ENCODE measurements around the gene AMER1.
"Not testable (repeated sequence)": the region's sequence is repeated elsewhere in the genome, so short reads cannot be mapped to it uniquely, and the experiment has no call there.

Gene AMER1

GRCh38 chrX:64205441-64205734 lies at the start of gene AMER1:
TSS of gene AMER1 (minus strand) at chrX:64205708. CDS start at chrX:64193286, 12,422 bp downstream.
- DNase-seq (ENCODE audit: low read depth, low spot score), result no peak

- DNase-seq (ENCODE audit: low read depth, low spot score), result no peak
These were observed 24.8 kb upstream of the AMER1 start, which contains the start of gene ASB12 for GRCh38 chrX:64230123-64230970. TSS of gene ASB12 (minus strand) at chrX:64230607. CDS start at chrX:64225650, 4,957 bp downstream.

- no peak for DNase-seq (ENCODE audit: low read depth, low spot score)
These were observed 23.6 kb upstream of the AMER1 start for GRCh38 chrX:64229154-64229553.

GRCh38 chrX:64218023-64218422 lies 12.5 kb upstream of the AMER1 start:
- DNase-seq (ENCODE audit: low read depth, low spot score), result no peak

GRCh38 chrX:64213989-64214388 lies 8.5 kb upstream of the AMER1 start:
- DNase-seq (ENCODE audit: low read depth, low spot score), result not testable (repeated sequence)

GRCh38 chrX:64206556-64207162 lies 1.2 kb upstream of the AMER1 start:
- DNase-seq (ENCODE audit: low read depth, low spot score), result no peak

GRCh38 chrX:64205735-64206501 lies 410 bp upstream of the AMER1 start:
- no peak for DNase-seq (ENCODE audit: low read depth, low spot score)

- DNase-seq (ENCODE audit: low read depth, low spot score), result no peak
These were observed 637 bp downstream of the AMER1 start for GRCh38 chrX:64204701-64205440.

- no peak for DNase-seq (ENCODE audit: low read depth, low spot score)
These were observed 1.3 kb downstream of the AMER1 start for GRCh38 chrX:64204252-64204651.

- no peak for DNase-seq (ENCODE audit: low read depth, low spot score)
These were observed 2.6 kb downstream of the AMER1 start for GRCh38 chrX:64202808-64203325.

GRCh38 chrX:64198036-64198435 lies 7.5 kb downstream of the AMER1 start:
- DNase-seq (ENCODE audit: low read depth, low spot score), result no peak

GRCh38 chrX:64196606-64197005 lies 8.9 kb downstream of the AMER1 start:
- no peak for DNase-seq (ENCODE audit: low read depth, low spot score)

- no peak for DNase-seq (ENCODE audit: low read depth, low spot score)
These were observed 9.6 kb downstream of the AMER1 start for GRCh38 chrX:64195862-64196261.

- no peak for DNase-seq (ENCODE audit: low read depth, low spot score)
These were observed 12.8 kb downstream of the AMER1 start for GRCh38 chrX:64192673-64193072.

GRCh38 chrX:64192040-64192439 lies 13.5 kb downstream of the AMER1 start:
- no peak for DNase-seq (ENCODE audit: low read depth, low spot score)

- DNase-seq (ENCODE audit: low read depth, low spot score), result no peak
These were observed 14.1 kb downstream of the AMER1 start for GRCh38 chrX:64191281-64192010.

GRCh38 chrX:64190136-64190740 lies 15.3 kb downstream of the AMER1 start:
- DNase-seq (ENCODE audit: low read depth, low spot score), result no peak

- no peak for DNase-seq (ENCODE audit: low read depth, low spot score)
These were observed 16.6 kb downstream of the AMER1 start for GRCh38 chrX:64188901-64189300.

GRCh38 chrX:64187762-64188150 lies 17.8 kb downstream of the AMER1 start:
- DNase-seq (ENCODE audit: low read depth, low spot score), result no peak

- DNase-seq (ENCODE audit: low read depth, low spot score), result no peak
These were observed 18.3 kb downstream of the AMER1 start for GRCh38 chrX:64186974-64187761.

Measured in iPS DF 19.7 (cell line).